HEK293T (cell line): ENCODE results near the gene NDUFB7.
"Not testable (repeated sequence)": the region's sequence is repeated elsewhere in the genome, so short reads cannot be mapped to it uniquely, and the experiment has no call there.

ENCODE experiments used
- CTCF ChIA-PET: fragments of 350-600 bp; formaldehyde crosslinking; extraction: SDS; loops from one replicate; lab custom pipeline; 2021; ENCODE audit warnings: antibody characterized with exemption, inconsistent platforms; lab: Yijun Ruan, JAX
- POLR2A ChIA-PET: fragments of 350-600 bp; formaldehyde crosslinking; extraction: SDS; loops from one replicate; lab custom pipeline; 2020; ENCODE audit warnings: antibody characterized with exemption, inconsistent platforms; lab: Yijun Ruan, JAX
- DNase-seq: peaks from one replicate; pipeline ENCODE4 v3.0.0; 2012; ENCODE audit warnings: mixed read lengths; ENCODE audit errors: extremely low spot score
- ARNT ChIP-seq: fragments of 450-650 bp; IDR thresholded peaks from 2 replicates; pipeline ENCODE4 v1.6.1; 2017; ENCODE audit warnings: mild to moderate bottlenecking
- BHLHE40 ChIP-seq: fragments of 450-650 bp; IDR thresholded peaks from 2 replicates; pipeline ENCODE4 v1.6.1; 2016; ENCODE audit warnings: mild to moderate bottlenecking, moderate library complexity, borderline replicate concordance
- CTBP1 ChIP-seq: fragments of 450-650 bp; IDR thresholded peaks from 2 replicates; pipeline ENCODE4 v1.6.1; 2016; ENCODE audit warnings: borderline replicate concordance
- ELF4 ChIP-seq: fragments of 450-650 bp; IDR thresholded peaks from 2 replicates; pipeline ENCODE4 v1.6.1; 2017; ENCODE audit warnings: antibody characterized with exemption
- FOXA1 ChIP-seq: fragments of 450-650 bp; IDR thresholded peaks from 2 replicates; pipeline ENCODE4 v1.6.1; 2016; ENCODE audit warnings: mild to moderate bottlenecking
- FOXK2 ChIP-seq: fragments of 450-650 bp; IDR thresholded peaks from 2 replicates; pipeline ENCODE4 v1.6.1; 2016; ENCODE audit warnings: mild to moderate bottlenecking
- FOXM1 ChIP-seq: fragments of 450-650 bp; IDR thresholded peaks from 2 replicates; pipeline ENCODE4 v1.6.1; 2017; ENCODE audit warnings: mild to moderate bottlenecking, borderline replicate concordance
- HDGF ChIP-seq: fragments of 450-650 bp; IDR thresholded peaks from 2 replicates; pipeline ENCODE4 v1.6.1; 2017; ENCODE audit warnings: antibody characterized with exemption, borderline replicate concordance
- L3MBTL2 ChIP-seq: fragments of 450-650 bp; conservative IDR thresholded peaks from 2 replicates; pipeline ENCODE4 v1.6.1; 2016; ENCODE audit warnings: mild to moderate bottlenecking
- LEF1 ChIP-seq: fragments of 450-650 bp; IDR thresholded peaks from 2 replicates; pipeline ENCODE4 v1.6.1; 2017; ENCODE audit warnings: mild to moderate bottlenecking, borderline replicate concordance
- NFRKB ChIP-seq: fragments of 450-650 bp; IDR thresholded peaks from 2 replicates; pipeline ENCODE4 v1.6.1; 2016; ENCODE audit warnings: mild to moderate bottlenecking, moderate library complexity
- PKNOX1 ChIP-seq: fragments of 450-650 bp; IDR thresholded peaks from 2 replicates; pipeline ENCODE4 v1.6.1; 2016
- SP1 ChIP-seq: fragments of 450-650 bp; IDR thresholded peaks from 2 replicates; pipeline ENCODE4 v1.6.1; 2017
- SUZ12 ChIP-seq: fragments of 450-650 bp; IDR thresholded peaks from 2 replicates; pipeline ENCODE4 v1.6.1; 2016; ENCODE audit warnings: mild to moderate bottlenecking
- TARDBP ChIP-seq: fragments of 450-650 bp; IDR thresholded peaks from 2 replicates; pipeline ENCODE4 v1.6.1; 2016
- ZNF384 ChIP-seq: fragments of 450-650 bp; IDR thresholded peaks from 2 replicates; pipeline ENCODE4 v1.6.1; 2016

Gene NDUFB7

GRCh38 chr19:14544047-14544446 is 27.8 kb downstream of the NDUFB7 start:
- no peak for DNase-seq
- ChIA-PET CTCF (no interaction called here), POLR2A (no interaction called here)
- TF ChIP-seq FOXA1 (no peak), ELF4 (no peak), SP1 (no peak), TARDBP (no peak), LEF1 (no peak), HDGF (no peak), ZNF384 (no peak), CTBP1 (no peak), FOXM1 (no peak), NFRKB (no peak), PKNOX1 (no peak), L3MBTL2 (no peak), FOXK2 (no peak), ARNT (no peak), BHLHE40 (no peak), SUZ12 (no peak)

GRCh38 chr19:14542711-14543328 is 29.0 kb downstream of the NDUFB7 start:
- no peak for DNase-seq
- ChIA-PET POLR2A (no interaction called here), CTCF (no interaction called here)
- TF ChIP-seq TARDBP (no peak), L3MBTL2 (no peak), ARNT (no peak), HDGF (no peak), BHLHE40 (no peak), SP1 (no peak), FOXM1 (no peak), NFRKB (no peak), LEF1 (no peak), CTBP1 (no peak), FOXA1 (no peak), ELF4 (no peak), ZNF384 (no peak), SUZ12 (no peak), FOXK2 (no peak), PKNOX1 (no peak)

GRCh38 chr19:14541979-14542378 is 29.9 kb downstream of the NDUFB7 start:
- DNase-seq, POLR2A ChIA-PET, CTCF ChIA-PET: not testable (repeated sequence)
- peak; percentile 46; the same call in 1 of the 2 replicates for TF ChIP-seq ZNF384

- CTCF ChIA-PET, result no interaction called here
- no peak for TF ChIP-seq SUZ12
- no peak for TF ChIP-seq HDGF
- TF ChIP-seq PKNOX1, result no peak
- TF ChIP-seq L3MBTL2, result no peak
- no peak for TF ChIP-seq FOXM1
- POLR2A ChIA-PET, result no interaction called here
- DNase-seq, result no peak
Observed at GRCh38 chr19:14540741-14541525, 30.9 kb downstream of the NDUFB7 start.

GRCh38 chr19:14536926-14537692 is 34.8 kb downstream of the NDUFB7 start:
- CTCF ChIA-PET, result no interaction called here
- POLR2A ChIA-PET, result interaction anchor here (3.6 kb wide), 1 partner anchor 19 kb away, joined by 20 read pairs; the partner anchor contains the start of gene DNAJB1
- DNase-seq, result peak; percentile 84
- TF ChIP-seq FOXM1, result no peak
- TF ChIP-seq PKNOX1, result no peak
- TF ChIP-seq FOXA1, result no peak
- no peak for TF ChIP-seq ARNT
